Neural progenitor cell (in vitro differentiated cells): ENCODE data around the gene PTDSS2.

Experiments used
- EZH2phosphoT487 ChIP-seq: fragments of 200-600 bp; sonication (generic); IDR thresholded peaks from 2 replicates; pipeline ENCODE4 v1.6.1; 2017; ENCODE audit warnings: antibody characterized with exemption
- TF ChIP-seq, protein P1 (sequence below): fragments of 200-600 bp; sonication (generic); IDR thresholded peaks from 2 replicates; pipeline ENCODE4 v1.5.1; 2017; ENCODE audit warnings: antibody characterized with exemption, mild to moderate bottlenecking

DNA sequence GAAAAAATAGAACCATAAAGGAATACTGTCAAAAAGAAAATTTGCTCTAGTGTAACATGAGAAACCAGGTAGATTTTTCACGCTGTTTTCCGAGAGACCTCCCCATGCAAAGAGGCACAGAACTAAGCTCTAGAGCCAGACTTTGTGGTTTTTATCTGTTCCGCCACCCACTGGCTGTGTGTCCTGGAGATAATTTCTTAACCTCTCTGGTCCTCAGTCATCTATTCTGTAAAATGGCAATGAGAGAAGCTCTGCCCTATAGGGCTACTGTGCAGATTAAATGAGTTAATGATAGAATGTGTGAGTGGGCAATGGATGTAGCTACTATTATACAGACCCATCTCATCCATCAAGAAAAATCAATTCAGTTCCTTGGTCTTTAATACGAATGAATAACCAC is 25.8 kb upstream of the PTDSS2 start:
- TF ChIP-seq, protein P1, sequence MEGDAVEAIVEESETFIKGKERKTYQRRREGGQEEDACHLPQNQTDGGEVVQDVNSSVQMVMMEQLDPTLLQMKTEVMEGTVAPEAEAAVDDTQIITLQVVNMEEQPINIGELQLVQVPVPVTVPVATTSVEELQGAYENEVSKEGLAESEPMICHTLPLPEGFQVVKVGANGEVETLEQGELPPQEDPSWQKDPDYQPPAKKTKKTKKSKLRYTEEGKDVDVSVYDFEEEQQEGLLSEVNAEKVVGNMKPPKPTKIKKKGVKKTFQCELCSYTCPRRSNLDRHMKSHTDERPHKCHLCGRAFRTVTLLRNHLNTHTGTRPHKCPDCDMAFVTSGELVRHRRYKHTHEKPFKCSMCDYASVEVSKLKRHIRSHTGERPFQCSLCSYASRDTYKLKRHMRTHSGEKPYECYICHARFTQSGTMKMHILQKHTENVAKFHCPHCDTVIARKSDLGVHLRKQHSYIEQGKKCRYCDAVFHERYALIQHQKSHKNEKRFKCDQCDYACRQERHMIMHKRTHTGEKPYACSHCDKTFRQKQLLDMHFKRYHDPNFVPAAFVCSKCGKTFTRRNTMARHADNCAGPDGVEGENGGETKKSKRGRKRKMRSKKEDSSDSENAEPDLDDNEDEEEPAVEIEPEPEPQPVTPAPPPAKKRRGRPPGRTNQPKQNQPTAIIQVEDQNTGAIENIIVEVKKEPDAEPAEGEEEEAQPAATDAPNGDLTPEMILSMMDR, result no peak
- no peak for TF ChIP-seq EZH2phosphoT487
